ENCODE results near the gene MESD.

- TF ChIP-seq, protein P1, sequence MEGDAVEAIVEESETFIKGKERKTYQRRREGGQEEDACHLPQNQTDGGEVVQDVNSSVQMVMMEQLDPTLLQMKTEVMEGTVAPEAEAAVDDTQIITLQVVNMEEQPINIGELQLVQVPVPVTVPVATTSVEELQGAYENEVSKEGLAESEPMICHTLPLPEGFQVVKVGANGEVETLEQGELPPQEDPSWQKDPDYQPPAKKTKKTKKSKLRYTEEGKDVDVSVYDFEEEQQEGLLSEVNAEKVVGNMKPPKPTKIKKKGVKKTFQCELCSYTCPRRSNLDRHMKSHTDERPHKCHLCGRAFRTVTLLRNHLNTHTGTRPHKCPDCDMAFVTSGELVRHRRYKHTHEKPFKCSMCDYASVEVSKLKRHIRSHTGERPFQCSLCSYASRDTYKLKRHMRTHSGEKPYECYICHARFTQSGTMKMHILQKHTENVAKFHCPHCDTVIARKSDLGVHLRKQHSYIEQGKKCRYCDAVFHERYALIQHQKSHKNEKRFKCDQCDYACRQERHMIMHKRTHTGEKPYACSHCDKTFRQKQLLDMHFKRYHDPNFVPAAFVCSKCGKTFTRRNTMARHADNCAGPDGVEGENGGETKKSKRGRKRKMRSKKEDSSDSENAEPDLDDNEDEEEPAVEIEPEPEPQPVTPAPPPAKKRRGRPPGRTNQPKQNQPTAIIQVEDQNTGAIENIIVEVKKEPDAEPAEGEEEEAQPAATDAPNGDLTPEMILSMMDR (IDR thresholded peaks at IDR 0.05) = no peak
- TF ChIP-seq USF2 (IDR thresholded peaks at IDR 0.05; ENCODE audit: borderline replicate concordance, low read depth, low read length) (no peak), EZH2phosphoT487 (IDR thresholded peaks at IDR 0.05; ENCODE audit: borderline replicate concordance, low read depth) (no peak), MXI1 (IDR thresholded peaks at IDR 0.05; ENCODE audit: low read depth, low read length) (no peak), POLR2AphosphoS5 (IDR thresholded peaks at IDR 0.05; ENCODE audit: low read depth, low read length) (no peak), REST (IDR thresholded peaks at IDR 0.05; ENCODE audit: low read depth, low read length) (no peak), YY1 (IDR thresholded peaks at IDR 0.05; ENCODE audit: low read depth) (no peak)
These were observed 19.0 kb downstream of the MESD start for GRCh38 chr15:80970658-80971057.
